Thyroid gland (tissue), 4 donors: Measurements from ENCODE around the gene SGPL1. TPM values are rescaled to one million over a fixed set of nuclear protein-coding genes. Genes with fewer than 3 reads are reported as not detected.

Source experiments
- DNase-seq, 2 donors: peaks; one replicate each; pipeline ENCODE4 v3.0.0-alpha.2; 2019
- H3K27ac ChIP-seq, 3 donors: fragments of 200-600 bp; sonication (generic); 1 replicate in 2 of 3; 2 replicates in 1 of 3; pipeline ENCODE4 v1.5.1; 2016 to 2019; ENCODE audit warnings: mild to moderate bottlenecking in 1 of 3, moderate library complexity in 1 of 3
- H3K27me3 ChIP-seq: fragments of 200-600 bp; sonication (generic); one replicate; pipeline ENCODE4 v1.5.1; 2019
- H3K36me3 ChIP-seq, 2 donors: fragments of 200-600 bp; sonication (generic); one replicate each; pipeline ENCODE4 v1.5.1; 2016 to 2019
- H3K4me1 ChIP-seq, 2 donors: fragments of 200-600 bp; sonication (generic); one replicate each; pipeline ENCODE4 v1.5.1; 2017 to 2019
- H3K4me3 ChIP-seq, 3 donors: fragments of 200-600 bp; sonication (generic); replicated peaks in 1 of 3; 1 replicate in 2 of 3; 2 replicates in 1 of 3; pipeline ENCODE4 v1.5.1; 2016; ENCODE audit warnings: mild to moderate bottlenecking in 1 of 3
- H3K9me3 ChIP-seq: fragments of 200-600 bp; sonication (generic); one replicate; pipeline ENCODE4 v1.5.1; 2017
- POLR2A ChIP-seq, 2 donors: fragments of 450-650 bp; IDR thresholded peaks; one replicate each; pipeline ENCODE4 v1.6.1; 2017; ENCODE audit warnings: antibody characterized with exemption in 2 of 2, mild to moderate bottlenecking in 2 of 2, moderate library complexity in 1 of 2
- WGBS, 2 donors: methylation state at CpG; one replicate each; pipeline ENCODE4 v1.1.5; 2017; 5-methylcytosine and 5-hydroxymethylcytosine counted together
- intact Hi-C: fragments of 100-400 bp; cut with DNase I; formaldehyde crosslinking; loops from one replicate; pipeline ENCODE4 v1.15.1; 2023
- total RNA-seq, 4 donors: library from RNA; depleted of rRNA; stranded (reverse); fragments of >200 nt; gene quantifications; one replicate each; pipeline ENCODE4 v1.2.3, GENCODE V29; 2016
- TF ChIP-seq, protein P1 (sequence below), 6 experiments: fragments of 200-600 bp in 3 of 6; fragments of 450-650 bp in 3 of 6; sonication (generic) in 3 of 6; IDR thresholded peaks; one replicate each; pipeline ENCODE4 v1.5.1; 2016 to 2019; ENCODE audit warnings: antibody characterized with exemption in 6 of 6, mild to moderate bottlenecking in 2 of 6, inconsistent platforms in 1 of 6, moderate library complexity in 1 of 6

SGPL1 gene
- total RNA-seq, 4 donors from 2014 or later = 40.6 to 64.4 (median 46.1) TPM

GRCh38 chr10:70771311-70772194 is 44.2 kb upstream of the SGPL1 start:
- intact Hi-C loops = no loop called here
- Histone ChIP-seq H3K27ac (no peak overlapping the region), H3K27me3 (no peaks in the 10 kb centered on the region), H3K4me3 (no peak overlapping the region), H3K4me1 (no peaks in the 10 kb centered on the region), H3K9me3 (no peaks in the 10 kb centered on the region), H3K36me3 (no peaks in the 10 kb centered on the region)
- 71 to 79% methylated on average over 8 of the region's 8 CpGs for WGBS, 2 donors
- TF ChIP-seq, protein P1, sequence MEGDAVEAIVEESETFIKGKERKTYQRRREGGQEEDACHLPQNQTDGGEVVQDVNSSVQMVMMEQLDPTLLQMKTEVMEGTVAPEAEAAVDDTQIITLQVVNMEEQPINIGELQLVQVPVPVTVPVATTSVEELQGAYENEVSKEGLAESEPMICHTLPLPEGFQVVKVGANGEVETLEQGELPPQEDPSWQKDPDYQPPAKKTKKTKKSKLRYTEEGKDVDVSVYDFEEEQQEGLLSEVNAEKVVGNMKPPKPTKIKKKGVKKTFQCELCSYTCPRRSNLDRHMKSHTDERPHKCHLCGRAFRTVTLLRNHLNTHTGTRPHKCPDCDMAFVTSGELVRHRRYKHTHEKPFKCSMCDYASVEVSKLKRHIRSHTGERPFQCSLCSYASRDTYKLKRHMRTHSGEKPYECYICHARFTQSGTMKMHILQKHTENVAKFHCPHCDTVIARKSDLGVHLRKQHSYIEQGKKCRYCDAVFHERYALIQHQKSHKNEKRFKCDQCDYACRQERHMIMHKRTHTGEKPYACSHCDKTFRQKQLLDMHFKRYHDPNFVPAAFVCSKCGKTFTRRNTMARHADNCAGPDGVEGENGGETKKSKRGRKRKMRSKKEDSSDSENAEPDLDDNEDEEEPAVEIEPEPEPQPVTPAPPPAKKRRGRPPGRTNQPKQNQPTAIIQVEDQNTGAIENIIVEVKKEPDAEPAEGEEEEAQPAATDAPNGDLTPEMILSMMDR (IDR thresholded peaks at IDR 0.05) = no peak
- TF ChIP-seq POLR2A (IDR thresholded peaks at IDR 0.05) = no peak
- DNase-seq = no peak

DNA sequence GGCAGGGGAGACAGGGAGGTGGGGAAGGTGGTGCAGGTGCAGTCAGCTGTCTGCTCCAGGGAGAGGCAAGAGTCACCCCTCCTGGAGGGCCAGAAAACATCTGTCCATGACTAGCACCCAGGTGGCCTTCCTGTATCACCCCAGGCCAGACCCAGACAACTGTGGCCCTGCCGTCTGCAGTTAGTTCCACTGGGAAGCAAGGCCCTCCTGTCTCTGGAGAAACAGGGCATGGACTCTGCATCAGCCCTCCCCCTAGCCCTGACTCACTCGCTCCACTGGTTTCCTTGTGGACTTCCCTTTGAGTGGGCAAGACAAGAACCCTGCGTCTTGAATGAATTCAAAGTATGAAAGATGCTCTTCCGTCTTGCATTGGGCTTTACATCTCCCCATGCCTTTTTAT is 43.1 kb upstream of the SGPL1 start:
- Histone ChIP-seq H3K4me3 (no peak overlapping the region), H3K9me3 (no peaks in the 10 kb centered on the region), H3K27ac (no peak overlapping the region), H3K4me1 (no peaks in the 10 kb centered on the region), H3K36me3 (no peaks in the 10 kb centered on the region), H3K27me3 (no peaks in the 10 kb centered on the region)
- TF ChIP-seq, protein P1 (IDR thresholded peaks at IDR 0.05) = no peak
- TF ChIP-seq POLR2A (IDR thresholded peaks at IDR 0.05) = no peak
- intact Hi-C loops = no loop called here
- no peak for DNase-seq
- whole genome bisulfite sequencing, 2 donors = 93 to 95% methylated on average over 4 of the region's 4 CpGs

GRCh38 chr10:70773461-70773860 is 42.3 kb upstream of the SGPL1 start:
- 92% methylated on average over 8 of the region's 9 CpGs for WGBS, 2 donors
- H3K36me3 ChIP-seq = no peaks in the 10 kb centered on the region
- no peak for TF ChIP-seq POLR2A (IDR thresholded peaks at IDR 0.05)
- TF ChIP-seq, protein P1 (IDR thresholded peaks at IDR 0.05) = no peak
- no peaks in the 10 kb centered on the region for H3K4me1 ChIP-seq
- H3K27me3 ChIP-seq = no peaks in the 10 kb centered on the region
- no peak overlapping the region for H3K4me3 ChIP-seq
- no peak overlapping the region for H3K27ac ChIP-seq
- no peaks in the 10 kb centered on the region for H3K9me3 ChIP-seq
- DNase-seq = no peak
- intact Hi-C loops = no loop called here

DNA sequence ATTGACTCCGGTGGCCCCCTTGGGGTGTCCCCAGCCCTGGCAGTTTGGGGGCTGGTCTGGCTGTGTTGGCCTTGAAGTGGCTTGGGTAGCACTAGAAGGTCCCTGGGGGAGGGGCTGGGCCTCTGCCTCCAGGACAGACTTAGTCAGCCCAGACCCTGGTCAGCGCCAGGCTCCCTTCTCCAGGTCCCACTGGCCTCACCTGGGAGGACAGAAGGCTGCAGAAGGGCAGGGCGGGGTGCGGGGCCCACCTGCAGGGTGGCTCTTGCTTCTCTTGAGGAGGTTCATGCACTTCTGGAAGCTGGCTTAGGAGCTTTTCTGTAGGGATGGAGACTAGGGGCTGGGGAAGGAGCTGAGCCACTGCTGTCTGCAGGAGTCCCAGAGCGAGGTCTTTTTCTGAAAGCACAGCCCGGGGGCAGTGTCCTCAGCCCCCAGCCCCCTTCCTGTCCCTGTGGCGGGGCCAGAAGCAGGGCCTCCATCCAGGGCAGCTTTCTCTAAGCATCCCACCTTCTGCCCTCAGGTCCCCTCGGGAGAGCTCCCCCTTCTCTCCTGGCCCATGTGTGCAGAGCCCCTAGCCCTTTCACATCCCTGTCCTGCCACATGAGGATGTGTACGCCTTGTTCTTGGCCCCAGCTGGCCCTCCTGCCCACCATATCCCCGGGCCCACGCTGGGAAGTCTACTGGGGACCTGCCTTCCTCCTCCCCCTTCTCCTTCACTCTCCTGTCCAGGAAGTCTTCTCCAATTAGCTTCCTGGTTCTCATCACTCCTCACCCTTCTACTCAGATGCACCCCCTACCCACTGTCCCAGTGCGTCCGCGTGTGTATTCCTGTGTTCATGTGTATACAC is 41.6 kb upstream of the SGPL1 start:
- TF ChIP-seq, protein P1 (IDR thresholded peaks at IDR 0.05) = no peak
- no peak for TF ChIP-seq POLR2A (IDR thresholded peaks at IDR 0.05)
- intact Hi-C loops = no loop called here
- H3K36me3 ChIP-seq = no peaks in the 10 kb centered on the region

More for the DNA sequence above, 41.6 kb upstream of the SGPL1 start:
- Histone ChIP-seq H3K27ac (no peak overlapping the region), H3K4me1 (no peaks in the 10 kb centered on the region), H3K4me3 (no peak overlapping the region), H3K9me3 (no peaks in the 10 kb centered on the region), H3K27me3 (no peaks in the 10 kb centered on the region)
- no peak for DNase-seq
- 88 to 93% methylated on average over 10 to 14 of the region's 14 CpGs for WGBS, 2 donors
